IMR-90 (cell line): ENCODE measurements around the gene RHBDL3.

Experiments used
- CEBPB ChIP-seq: IDR thresholded peaks from 2 replicates; pipeline ENCODE4 v1.6.1; 2012; ENCODE audit warnings: low read depth, low read length, improper control_type of control experiment
- CTCF ChIP-seq: conservative IDR thresholded peaks from 2 replicates; pipeline ENCODE4 v1.5.1; 2012; ENCODE audit warnings: mild to moderate bottlenecking, low read depth, low read length, improper control_type of control experiment
- ELK1 ChIP-seq: fragments of 150-350 bp; IDR thresholded peaks from 2 replicates; pipeline ENCODE4 v1.6.1; 2016; ENCODE audit warnings: low read depth, mild to moderate bottlenecking, low read length, moderate library complexity, borderline replicate concordance
- MAFK ChIP-seq: IDR thresholded peaks from 2 replicates; pipeline ENCODE4 v1.6.1; 2012; ENCODE audit warnings: low read depth, low read length, improper control_type of control experiment
- POLR2A ChIP-seq: IDR thresholded peaks from 2 replicates; pipeline ENCODE4 v1.6.1; 2012; ENCODE audit warnings: mild to moderate bottlenecking, low read depth, low read length
- RCOR1 ChIP-seq: IDR thresholded peaks from 2 replicates; pipeline ENCODE4 v1.6.1; 2012; ENCODE audit warnings: mild to moderate bottlenecking, low read length, improper control_type of control experiment; ENCODE audit not compliant: insufficient replicate concordance

- TF ChIP-seq MAFK (peak; percentile 70), POLR2A (no peak), CTCF (no peak), ELK1 (no peak), CEBPB (no peak), RCOR1 (no peak)
Observed at GRCh38 chr17:32277284-32277683, 11.7 kb downstream of the RHBDL3 start.
